GM18517 (cell line): ENCODE results near the gene CCDC78.

Experiments used
- ATAC-seq: cut with Tn5 transposase; IDR thresholded peaks from one replicate; pipeline ENCODE4 v1.9.1; 2021; ENCODE audit warnings: mild to moderate bottlenecking, moderate library complexity; ENCODE audit not compliant: unreplicated experiment

The CCDC78 gene

GRCh38 chr16:726438-727290, at the start of gene CCDC78, which contains the start of gene HAGHL:
CCDC78 (minus strand) TSS chr16:726443; CDS start chr16:726367, 76 bp downstream.
HAGHL (plus strand) TSS chr16:727106; CDS start chr16:727510, 404 bp downstream.
- no peak for ATAC-seq

DNA sequence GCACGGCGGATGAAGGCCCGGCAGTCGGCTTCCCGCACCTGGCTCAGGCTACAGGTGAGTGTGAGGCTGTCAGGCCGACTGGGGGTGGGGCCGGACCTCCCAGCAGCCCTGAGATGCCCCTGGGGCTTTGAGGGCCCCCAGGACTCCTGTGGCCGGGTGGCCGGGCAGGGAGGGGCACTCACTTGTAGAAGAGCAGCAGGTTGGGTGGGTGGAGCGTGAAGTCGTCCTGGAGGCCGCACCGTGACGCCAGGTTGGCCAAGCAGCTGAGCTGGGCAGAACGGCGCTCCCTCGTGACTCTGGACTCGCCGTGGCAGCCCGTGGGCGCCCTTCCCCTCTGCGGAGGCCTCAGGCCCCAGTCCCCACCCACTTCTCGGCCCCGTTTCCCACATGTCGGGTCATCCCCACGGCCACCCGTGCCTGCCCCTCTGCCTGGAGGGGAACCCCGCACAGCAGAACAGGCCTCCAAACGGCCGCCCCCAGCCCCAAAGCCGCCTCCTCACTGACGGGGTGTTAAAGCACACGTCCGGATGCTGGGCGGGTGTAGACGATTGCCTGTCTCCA, 49.1 kb upstream of the CCDC78 start:
- no peak for ATAC-seq

- no peak for ATAC-seq
Measured at GRCh38 chr16:774086-775001, 48.1 kb upstream of the CCDC78 start.

- no peak for ATAC-seq
Measured at GRCh38 chr16:772959-773358, 46.7 kb upstream of the CCDC78 start.

DNA sequence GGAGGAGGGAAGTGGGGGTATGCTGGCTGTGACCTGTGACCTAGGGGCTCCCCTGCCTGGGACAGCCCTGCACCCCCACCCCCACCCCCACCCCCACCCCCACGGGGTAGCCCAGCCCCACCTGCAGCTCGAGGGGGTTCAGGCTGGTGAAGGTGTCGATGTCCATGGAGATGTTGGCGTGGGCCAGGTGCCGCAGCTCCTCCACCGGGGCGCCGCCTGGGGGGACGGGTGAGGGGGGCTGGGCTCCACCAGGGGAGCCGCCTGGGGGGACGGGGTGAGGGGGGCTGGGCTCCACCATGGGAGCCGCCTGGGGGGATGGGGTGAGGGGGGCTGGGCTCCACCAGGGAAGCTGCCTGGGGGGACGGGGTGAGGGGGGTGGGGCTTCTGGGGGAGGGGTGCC, 44.2 kb upstream of the CCDC78 start:
- ATAC-seq, result no peak

GRCh38 chr16:769934-770333, 43.7 kb upstream of the CCDC78 start:
- no peak for ATAC-seq

DNA sequence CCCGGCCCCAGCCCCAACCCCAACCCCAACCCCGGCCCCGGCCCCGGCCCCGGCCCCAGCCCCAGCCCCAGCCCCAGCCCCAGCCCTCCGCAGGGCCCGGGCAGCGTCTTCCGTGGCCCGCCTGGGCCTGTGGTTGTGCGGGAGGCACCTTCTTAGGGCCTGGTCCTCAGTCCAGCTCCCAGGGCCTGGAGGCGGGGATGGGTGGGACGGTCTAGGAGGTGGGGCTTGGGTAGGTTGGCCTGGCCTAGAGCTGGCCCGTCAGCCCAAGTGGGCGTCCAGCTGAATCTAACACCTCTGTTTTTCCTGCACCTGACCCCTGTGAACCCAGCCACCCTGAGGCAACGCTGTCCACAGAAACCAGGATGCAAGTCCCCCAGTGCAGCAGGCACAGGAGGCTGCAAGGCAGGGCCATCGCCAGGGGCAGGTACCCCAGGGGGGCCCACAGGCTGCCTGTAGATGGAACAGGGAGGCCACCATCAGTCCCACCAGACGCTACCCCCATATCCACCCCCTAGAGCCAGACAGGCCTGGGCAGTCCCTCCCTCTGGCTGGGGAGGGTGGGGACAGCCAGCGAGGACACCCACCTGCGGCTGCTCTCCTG, 43.0 kb upstream of the CCDC78 start:
- ATAC-seq, result no peak

DNA sequence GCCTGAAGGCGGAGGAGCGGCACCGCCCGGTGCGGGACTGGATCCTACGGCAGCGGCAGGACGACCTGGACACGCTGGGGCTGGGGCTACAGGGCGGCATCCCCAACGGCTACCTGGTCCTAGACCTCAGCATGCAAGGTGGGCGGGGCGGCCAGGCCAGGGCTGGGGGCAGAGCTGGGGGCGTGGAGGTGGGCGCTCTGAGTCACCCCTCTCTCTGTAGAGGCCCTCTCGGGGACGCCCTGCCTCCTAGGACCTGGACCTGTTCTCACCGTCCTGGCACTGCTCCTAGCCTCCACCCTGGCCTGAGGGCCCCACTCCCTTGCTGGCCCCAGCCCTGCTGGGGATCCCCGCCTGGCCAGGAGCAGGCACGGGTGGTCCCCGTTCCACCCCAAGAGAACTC, 42.2 kb upstream of the CCDC78 start:
- no peak for ATAC-seq

DNA sequence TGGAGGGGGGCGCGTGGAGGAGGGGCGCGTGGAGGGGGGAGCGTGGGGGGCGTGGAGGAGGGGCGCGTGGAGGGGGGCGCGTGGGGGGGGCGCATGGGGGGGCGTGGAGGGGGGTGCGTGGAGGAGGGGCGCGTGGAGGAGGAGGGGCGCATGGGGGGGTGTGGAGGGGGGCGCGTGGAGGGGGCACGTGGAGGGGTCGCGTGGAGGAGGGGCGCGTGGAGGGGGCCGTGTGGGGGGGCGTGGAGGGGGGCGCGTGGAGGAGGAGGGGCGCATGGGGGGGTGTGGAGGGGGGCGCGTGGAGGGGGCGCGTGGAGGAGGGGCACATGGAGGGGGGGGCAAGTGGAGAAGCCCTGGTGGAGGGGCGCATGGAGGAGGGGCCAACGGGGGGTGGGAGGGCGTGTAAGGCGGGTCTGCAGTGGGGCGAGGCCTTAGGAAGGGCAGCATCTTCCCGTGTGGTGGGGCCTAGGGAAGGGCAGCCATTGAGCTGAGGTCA, 41.5 kb upstream of the CCDC78 start:
- no peak for ATAC-seq

DNA sequence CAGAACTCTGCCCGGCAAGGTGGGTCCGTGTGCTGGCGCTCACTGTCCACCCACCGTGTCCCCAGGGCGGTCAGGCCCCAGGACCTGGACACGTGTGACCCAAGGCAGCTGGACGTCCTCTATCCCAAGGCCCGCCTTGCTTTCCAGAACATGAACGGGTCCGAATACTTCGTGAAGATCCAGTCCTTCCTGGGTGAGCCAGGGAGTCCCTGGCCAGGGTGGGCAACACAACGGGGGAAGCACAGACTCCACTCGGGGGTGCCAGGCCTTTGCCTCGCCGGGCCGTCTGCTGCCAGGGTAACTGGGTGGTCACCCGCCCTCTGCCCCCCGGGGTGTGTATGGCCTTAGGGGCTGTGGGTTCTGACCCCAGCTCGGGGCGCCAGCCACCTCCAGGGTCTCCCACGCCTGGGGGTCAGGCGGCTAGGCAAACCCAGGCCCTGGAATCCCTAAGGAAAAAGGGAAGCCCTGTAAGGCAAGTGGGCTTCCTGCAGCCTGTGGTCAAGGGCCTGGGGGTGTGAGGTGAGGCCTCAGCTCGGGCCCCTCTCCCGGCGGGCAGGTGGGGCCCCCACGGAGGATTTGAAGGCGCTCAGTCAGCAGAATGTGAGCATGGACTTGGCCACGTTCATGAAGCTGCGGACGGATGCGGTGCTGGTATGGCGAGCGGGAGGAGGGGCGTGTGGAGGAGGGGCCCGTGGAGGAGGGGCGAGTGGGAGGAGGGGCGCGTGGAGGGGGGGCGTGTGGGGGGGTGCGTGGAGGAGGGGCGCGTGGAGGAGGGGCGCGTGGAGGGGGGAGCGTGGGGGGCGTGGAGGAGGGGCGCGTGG, 40.8 kb upstream of the CCDC78 start:
- ATAC-seq, result no peak

- no peak for ATAC-seq
Measured at GRCh38 chr16:766008-766819, 40.0 kb upstream of the CCDC78 start.

DNA sequence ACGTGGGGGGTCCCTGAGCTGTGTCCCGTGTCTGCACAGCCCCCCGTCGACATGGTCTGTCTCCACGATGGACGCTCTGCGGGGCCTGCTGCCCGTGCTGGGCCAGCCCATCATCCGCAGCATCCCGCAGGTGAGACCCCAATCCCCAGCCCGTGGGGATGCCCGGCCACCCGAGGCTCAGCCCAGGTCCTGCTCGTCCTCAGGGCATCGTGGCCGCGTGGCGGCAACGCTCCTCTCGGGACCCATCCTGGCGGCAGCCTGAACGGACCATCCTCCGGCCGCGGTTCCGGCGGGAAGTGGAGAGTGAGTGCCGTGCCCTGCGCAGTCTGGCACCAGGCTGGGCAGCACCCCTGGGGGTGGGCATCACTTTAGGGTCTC, 39.2 kb upstream of the CCDC78 start:
- no peak for ATAC-seq

DNA sequence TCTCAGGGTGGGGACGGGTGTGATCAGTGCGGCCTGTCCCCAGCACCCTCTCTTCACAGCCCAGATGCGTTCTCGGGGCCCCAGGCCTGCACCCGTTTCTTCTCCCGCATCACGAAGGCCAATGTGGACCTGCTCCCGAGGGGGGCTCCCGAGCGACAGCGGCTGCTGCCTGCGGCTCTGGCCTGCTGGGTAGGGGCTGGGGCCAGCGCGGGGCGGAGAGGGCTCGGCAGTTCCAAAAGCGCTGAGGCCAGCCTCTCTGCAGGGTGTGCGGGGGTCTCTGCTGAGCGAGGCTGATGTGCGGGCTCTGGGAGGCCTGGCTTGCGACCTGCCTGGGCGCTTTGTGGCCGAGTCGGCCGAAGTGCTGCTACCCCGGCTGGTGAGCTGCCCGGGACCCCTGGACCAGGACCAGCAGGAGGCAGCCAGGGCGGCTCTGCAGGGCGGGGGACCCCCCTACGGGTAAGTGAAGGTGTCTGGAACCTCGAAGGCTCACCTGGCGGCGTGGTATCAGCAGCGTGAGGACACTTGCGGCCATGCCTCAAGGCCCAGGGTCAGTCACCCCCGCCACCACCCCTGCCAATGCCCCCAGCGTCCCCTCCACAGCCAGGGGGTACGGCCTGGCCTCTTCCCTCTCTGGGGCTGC, 38.7 kb upstream of the CCDC78 start:
- no peak for ATAC-seq

GRCh38 chr16:764184-764750, 38.0 kb upstream of the CCDC78 start:
- no peak for ATAC-seq

DNA sequence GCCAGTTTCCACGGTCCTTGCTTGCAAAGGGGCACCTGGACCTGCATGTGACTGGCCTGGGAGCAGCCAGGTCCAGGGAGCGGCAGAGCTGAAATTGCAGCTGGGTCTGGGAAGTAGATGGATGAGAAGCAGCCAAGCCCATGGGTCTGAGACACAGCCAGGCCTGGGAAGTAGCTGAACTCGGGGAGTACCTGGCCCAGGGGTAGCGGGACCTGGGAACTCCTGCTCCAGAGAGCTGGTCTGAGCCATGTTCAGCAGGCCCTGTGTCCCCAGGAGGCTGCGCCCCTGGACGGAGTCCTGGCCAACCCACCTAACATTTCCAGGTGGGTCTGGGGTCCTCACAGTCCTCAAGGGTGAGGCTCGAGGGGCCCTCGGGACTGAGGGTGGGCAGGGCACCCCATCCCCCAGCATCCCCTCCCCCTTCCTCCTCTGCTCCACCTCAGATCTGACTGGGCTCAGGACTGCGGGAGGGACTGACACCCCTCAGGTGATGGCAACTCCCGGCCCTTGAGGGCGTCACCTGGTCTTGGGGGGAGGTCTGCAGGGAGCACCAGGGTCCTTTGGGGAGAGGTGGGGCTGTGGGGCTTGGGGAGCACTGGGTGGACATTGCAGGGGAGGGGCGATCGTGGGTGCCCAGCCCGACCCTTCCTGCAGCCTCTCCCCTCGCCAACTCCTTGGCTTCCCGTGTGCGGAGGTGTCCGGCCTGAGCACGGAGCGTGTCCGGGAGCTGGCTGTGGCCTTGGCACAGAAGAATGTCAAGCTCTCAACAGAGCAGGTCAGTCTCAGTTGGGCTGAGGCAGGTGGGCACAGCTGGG, 37.3 kb upstream of the CCDC78 start:
- ATAC-seq, result no peak

GRCh38 chr16:762595-763268, 36.5 kb upstream of the CCDC78 start:
- no peak for ATAC-seq
